Muscle layer of colon (tissue), 2 donors: Measurements from ENCODE around the gene TLCD3B.

Experiments used
- H3K27ac ChIP-seq: one replicate; pipeline ENCODE4 v1.7.0; 2013; ENCODE audit warnings: low read depth, mild to moderate bottlenecking, low read length, moderate library complexity
- H3K27me3 ChIP-seq, 2 donors: one replicate each; pipeline ENCODE4 v1.7.0; 2013; ENCODE audit warnings: low read length in 2 of 2, mild to moderate bottlenecking in 2 of 2; ENCODE audit not compliant: insufficient read depth in 2 of 2, control insufficient read depth in 1 of 2
- H3K36me3 ChIP-seq: one replicate; pipeline ENCODE4 v1.7.0; 2013; ENCODE audit warnings: mild to moderate bottlenecking, low read length; ENCODE audit not compliant: insufficient read depth
- H3K4me1 ChIP-seq: one replicate; pipeline ENCODE4 v1.7.0; 2013; ENCODE audit warnings: mild to moderate bottlenecking, low read length; ENCODE audit not compliant: insufficient read depth
- H3K4me3 ChIP-seq, 2 donors: one replicate each; pipeline ENCODE4 v1.7.0; 2013; ENCODE audit warnings: low read length in 2 of 2, low read depth in 1 of 2, mild to moderate bottlenecking in 1 of 2, moderate library complexity in 1 of 2
- H3K9ac ChIP-seq: one replicate; pipeline ENCODE4 v1.7.0; 2013; ENCODE audit warnings: low read length
- H3K9me3 ChIP-seq: one replicate; pipeline ENCODE4 v1.7.0; 2013; ENCODE audit warnings: mild to moderate bottlenecking, low read length
- donor health status: abdominal sarcoma.
- donor health status: Adenocarcinoma of cecum.

The TLCD3B gene

GRCh38 chr16:29991571-29991904 lies 39.5 kb downstream of the TLCD3B start:
- peaks cover 12% of the 10 kb centered on the region for H3K4me1 ChIP-seq
- H3K9me3 ChIP-seq, result no peaks in the 10 kb centered on the region
- no peak overlapping the region for H3K27ac ChIP-seq
- H3K36me3 ChIP-seq, result peaks cover 50% of the 10 kb centered on the region
- H3K9ac ChIP-seq, result no peak overlapping the region
- no peaks in the 10 kb centered on the region for H3K27me3 ChIP-seq
- H3K4me3 ChIP-seq, result no peak overlapping the region

- H3K36me3 ChIP-seq, result peaks cover 55% of the 10 kb centered on the region
- no peak overlapping the region for H3K27ac ChIP-seq
- no peak overlapping the region for H3K9ac ChIP-seq
- H3K27me3 ChIP-seq, result no peaks in the 10 kb centered on the region
- H3K4me3 ChIP-seq, result no peak overlapping the region
- H3K4me1 ChIP-seq, result peaks cover 11% of the 10 kb centered on the region
- H3K9me3 ChIP-seq, result no peaks in the 10 kb centered on the region
Measured at GRCh38 chr16:29990883-29991570, 40.0 kb downstream of the TLCD3B start.

GRCh38 chr16:29990034-29990433 lies 41.0 kb downstream of the TLCD3B start:
- Histone ChIP-seq H3K9ac (no peak overlapping the region), H3K27me3 (no peaks in the 10 kb centered on the region), H3K4me3 (no peak overlapping the region), H3K36me3 (peaks cover 65% of the 10 kb centered on the region), H3K4me1 (peaks cover 11% of the 10 kb centered on the region), H3K27ac (no peak overlapping the region), H3K9me3 (no peaks in the 10 kb centered on the region)

GRCh38 chr16:29989111-29989858 lies 41.8 kb downstream of the TLCD3B start:
- Histone ChIP-seq H3K4me3 (no peak overlapping the region), H3K9me3 (no peaks in the 10 kb centered on the region), H3K4me1 (peaks cover 4% of the 10 kb centered on the region), H3K27ac (no peak overlapping the region), H3K36me3 (peaks cover 72% of the 10 kb centered on the region), H3K9ac (no peak overlapping the region), H3K27me3 (no peaks in the 10 kb centered on the region)

DNA sequence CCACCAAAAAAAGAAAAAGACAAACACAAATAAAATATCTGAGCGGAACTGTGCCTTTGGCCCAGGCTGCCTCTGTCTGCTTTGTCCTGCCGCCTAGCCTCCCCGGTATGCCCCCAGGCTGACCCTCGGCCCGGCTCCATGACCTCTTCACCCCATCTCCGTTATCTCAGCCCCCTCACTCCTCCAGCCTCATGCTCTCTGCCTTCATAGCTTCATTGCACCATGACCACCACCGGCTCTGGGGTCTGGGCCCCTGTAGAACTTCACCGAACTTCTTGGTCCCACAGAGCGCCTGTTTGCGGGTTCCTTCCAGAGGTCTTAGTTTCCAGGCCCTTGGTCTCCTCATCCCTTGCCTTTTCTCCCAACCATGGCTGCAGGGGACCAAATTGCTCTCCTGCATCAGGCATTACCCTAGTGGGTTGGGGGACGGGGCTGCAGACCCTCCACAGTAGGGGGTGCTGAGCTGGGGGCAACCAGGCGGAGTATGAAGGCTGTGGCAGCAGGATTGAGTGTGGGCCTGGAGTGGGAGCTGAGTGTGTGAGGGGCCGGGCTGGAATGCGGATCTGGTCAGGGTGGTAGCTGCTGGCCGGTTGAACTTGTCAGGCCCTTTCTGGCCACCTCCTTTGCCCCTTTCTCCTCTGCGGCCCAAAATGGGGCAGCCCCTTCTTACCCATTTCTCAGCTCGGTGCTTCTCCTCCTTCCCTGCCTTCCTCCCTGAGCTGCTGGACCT lies 42.6 kb downstream of the TLCD3B start:
- Histone ChIP-seq H3K36me3 (peaks cover 80% of the 10 kb centered on the region), H3K27ac (no peak overlapping the region), H3K4me3 (no peak overlapping the region), H3K9ac (no peak overlapping the region), H3K27me3 (no peaks in the 10 kb centered on the region), H3K9me3 (no peaks in the 10 kb centered on the region), H3K4me1 (no peaks in the 10 kb centered on the region)

DNA sequence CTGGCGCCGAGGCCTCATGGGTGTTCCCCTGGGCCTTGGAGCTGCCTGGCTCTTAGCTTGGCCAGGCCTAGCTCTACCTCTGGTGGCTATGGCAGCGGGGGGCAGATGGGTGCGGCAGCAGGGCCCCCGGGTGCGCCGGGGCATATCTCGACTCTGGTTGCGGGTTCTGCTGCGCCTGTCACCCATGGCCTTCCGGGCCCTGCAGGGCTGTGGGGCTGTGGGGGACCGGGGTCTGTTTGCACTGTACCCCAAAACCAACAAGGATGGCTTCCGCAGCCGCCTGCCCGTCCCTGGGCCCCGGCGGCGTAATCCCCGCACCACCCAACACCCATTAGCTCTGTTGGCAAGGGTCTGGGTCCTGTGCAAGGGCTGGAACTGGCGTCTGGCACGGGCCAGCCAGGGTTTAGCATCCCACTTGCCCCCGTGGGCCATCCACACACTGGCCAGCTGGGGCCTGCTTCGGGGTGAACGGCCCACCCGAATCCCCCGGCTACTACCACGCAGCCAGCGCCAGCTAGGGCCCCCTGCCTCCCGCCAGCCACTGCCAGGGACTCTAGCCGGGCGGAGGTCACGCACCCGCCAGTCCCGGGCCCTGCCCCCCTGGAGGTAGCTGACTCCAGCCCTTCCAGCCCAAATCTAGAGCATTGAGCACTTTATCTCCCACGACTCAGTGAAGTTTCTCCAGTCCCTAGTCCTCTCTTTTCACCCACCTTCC lies 43.5 kb downstream of the TLCD3B start:
- H3K9ac ChIP-seq, result no peak overlapping the region

DNA sequence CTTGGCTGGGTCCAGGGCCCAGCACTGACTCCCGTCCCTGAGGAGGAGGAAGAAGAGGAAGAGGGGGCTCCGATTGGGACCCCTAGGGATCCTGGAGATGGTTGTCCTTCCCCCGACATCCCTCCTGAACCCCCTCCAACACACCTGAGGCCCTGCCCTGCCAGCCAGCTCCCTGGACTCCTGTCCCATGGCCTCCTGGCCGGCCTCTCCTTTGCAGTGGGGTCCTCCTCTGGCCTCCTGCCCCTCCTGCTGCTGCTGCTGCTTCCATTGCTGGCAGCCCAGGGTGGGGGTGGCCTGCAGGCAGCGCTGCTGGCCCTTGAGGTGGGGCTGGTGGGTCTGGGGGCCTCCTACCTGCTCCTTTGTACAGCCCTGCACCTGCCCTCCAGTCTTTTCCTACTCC lies 44.1 kb downstream of the TLCD3B start:
- H3K4me1 ChIP-seq, result no peaks in the 10 kb centered on the region
- no peak overlapping the region for H3K4me3 ChIP-seq
- peaks cover 82% of the 10 kb centered on the region for H3K36me3 ChIP-seq
- no peaks in the 10 kb centered on the region for H3K27me3 ChIP-seq
- H3K27ac ChIP-seq, result no peak overlapping the region
- no peaks in the 10 kb centered on the region for H3K9me3 ChIP-seq
- H3K9ac ChIP-seq, result no peak overlapping the region

More for the DNA sequence above, 43.5 kb downstream of the TLCD3B start:
- H3K27me3 ChIP-seq, result no peaks in the 10 kb centered on the region
- H3K27ac ChIP-seq, result no peak overlapping the region
- H3K4me3 ChIP-seq, result no peak overlapping the region
- H3K4me1 ChIP-seq, result no peaks in the 10 kb centered on the region
- H3K9me3 ChIP-seq, result no peaks in the 10 kb centered on the region
- H3K36me3 ChIP-seq, result peaks cover 80% of the 10 kb centered on the region

- no peaks in the 10 kb centered on the region for H3K27me3 ChIP-seq
- no peak overlapping the region for H3K27ac ChIP-seq
- H3K9me3 ChIP-seq, result no peaks in the 10 kb centered on the region
- peaks cover 84% of the 10 kb centered on the region for H3K36me3 ChIP-seq
- no peak overlapping the region for H3K9ac ChIP-seq
- no peak overlapping the region for H3K4me3 ChIP-seq
- no peaks in the 10 kb centered on the region for H3K4me1 ChIP-seq
Measured at GRCh38 chr16:29986231-29986630, 44.8 kb downstream of the TLCD3B start.

GRCh38 chr16:29985271-29985811 lies 45.7 kb downstream of the TLCD3B start:
- no peaks in the 10 kb centered on the region for H3K27me3 ChIP-seq
- no peak overlapping the region for H3K4me3 ChIP-seq
- peaks cover 86% of the 10 kb centered on the region for H3K36me3 ChIP-seq
- no peak overlapping the region for H3K27ac ChIP-seq
- H3K4me1 ChIP-seq, result no peaks in the 10 kb centered on the region
- no peaks in the 10 kb centered on the region for H3K9me3 ChIP-seq
- H3K9ac ChIP-seq, result no peak overlapping the region

- no peak overlapping the region for H3K27ac ChIP-seq
- peaks cover 91% of the 10 kb centered on the region for H3K36me3 ChIP-seq
- H3K27me3 ChIP-seq, result no peaks in the 10 kb centered on the region
- H3K9ac ChIP-seq, result no peak overlapping the region
- H3K4me3 ChIP-seq, result no peak overlapping the region
- no peaks in the 10 kb centered on the region for H3K4me1 ChIP-seq
- H3K9me3 ChIP-seq, result no peaks in the 10 kb centered on the region
Measured at GRCh38 chr16:29984764-29985147, 46.3 kb downstream of the TLCD3B start.
